GM19351 (cell line): ENCODE measurements around the gene FAM83E.
A peak's percentile ranks its signal among the peaks of the same experiment; 100 is the strongest.

ENCODE experiments used
- ATAC-seq: cut with Tn5 transposase; IDR thresholded peaks from one replicate; pipeline ENCODE4 v1.9.1; 2021; ENCODE audit warnings: mild to moderate bottlenecking, moderate library complexity; ENCODE audit not compliant: unreplicated experiment

The FAM83E gene

DNA sequence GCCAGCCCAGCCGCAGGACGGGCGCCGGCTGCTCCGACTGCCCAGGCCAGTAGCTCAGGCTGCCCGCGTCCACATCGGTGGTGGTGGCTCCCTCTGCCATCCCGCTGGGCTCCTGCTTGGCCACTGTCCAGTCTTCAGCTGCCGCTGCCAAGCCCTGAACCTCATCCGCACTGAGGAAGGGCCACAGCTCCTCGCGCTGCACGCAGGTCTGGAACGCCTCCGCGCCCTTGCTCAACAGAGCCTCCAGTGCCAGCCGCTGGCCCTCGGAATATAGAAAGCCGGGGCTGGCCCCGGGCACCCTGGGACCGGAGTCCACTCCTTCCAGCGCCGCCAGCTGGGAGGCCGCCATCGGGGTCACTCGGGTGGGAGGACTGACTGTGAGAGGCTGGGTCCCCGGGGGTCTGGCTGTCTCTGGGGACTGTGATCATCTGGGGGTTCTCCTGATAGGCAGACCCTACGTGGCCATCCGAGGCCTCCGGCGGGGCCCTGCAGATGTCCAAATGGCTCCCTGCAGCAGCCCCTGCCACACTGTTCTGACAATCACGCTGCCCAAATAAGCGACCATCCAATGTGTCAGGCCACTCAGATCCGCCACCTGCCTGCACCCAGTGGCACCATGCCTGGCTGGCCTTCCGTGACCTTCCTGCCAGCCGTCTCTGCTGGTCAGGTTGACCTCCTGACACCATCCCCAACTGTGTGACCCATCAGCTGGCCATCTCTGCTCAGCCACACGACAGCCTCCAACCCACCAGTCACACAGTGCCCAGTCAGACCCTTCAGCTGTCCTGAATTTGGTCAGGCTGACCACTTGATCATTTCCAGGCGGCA lies 1.6 kb downstream of the FAM83E start:
- no peak for ATAC-seq

GRCh38 chr19:48611872-48612271 lies 3.0 kb downstream of the FAM83E start:
- ATAC-seq, result no peak

GRCh38 chr19:48609571-48610108 lies 5.2 kb downstream of the FAM83E start:
- ATAC-seq, result no peak

GRCh38 chr19:48608798-48609263 lies 6.0 kb downstream of the FAM83E start:
- ATAC-seq, result no peak

DNA sequence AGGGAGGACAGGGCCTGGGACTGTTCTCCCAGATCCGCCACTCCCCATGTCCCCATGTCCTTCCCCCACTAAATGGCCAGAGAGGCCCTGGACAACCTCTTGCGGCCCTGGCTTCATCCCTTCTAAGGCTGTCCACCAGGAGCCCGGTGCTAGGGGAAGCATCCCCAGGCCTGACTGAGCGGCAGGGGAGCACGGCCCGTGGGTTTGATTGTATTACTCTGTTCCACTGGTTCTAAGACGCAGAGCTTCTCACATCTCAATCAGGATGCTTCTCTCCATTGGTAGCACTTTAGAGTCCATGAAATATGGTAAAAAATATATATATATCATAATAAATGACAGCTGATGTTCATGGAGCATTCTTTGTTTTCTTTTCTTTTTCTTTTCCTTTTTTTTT lies 7.5 kb downstream of the FAM83E start:
- no peak for ATAC-seq

DNA sequence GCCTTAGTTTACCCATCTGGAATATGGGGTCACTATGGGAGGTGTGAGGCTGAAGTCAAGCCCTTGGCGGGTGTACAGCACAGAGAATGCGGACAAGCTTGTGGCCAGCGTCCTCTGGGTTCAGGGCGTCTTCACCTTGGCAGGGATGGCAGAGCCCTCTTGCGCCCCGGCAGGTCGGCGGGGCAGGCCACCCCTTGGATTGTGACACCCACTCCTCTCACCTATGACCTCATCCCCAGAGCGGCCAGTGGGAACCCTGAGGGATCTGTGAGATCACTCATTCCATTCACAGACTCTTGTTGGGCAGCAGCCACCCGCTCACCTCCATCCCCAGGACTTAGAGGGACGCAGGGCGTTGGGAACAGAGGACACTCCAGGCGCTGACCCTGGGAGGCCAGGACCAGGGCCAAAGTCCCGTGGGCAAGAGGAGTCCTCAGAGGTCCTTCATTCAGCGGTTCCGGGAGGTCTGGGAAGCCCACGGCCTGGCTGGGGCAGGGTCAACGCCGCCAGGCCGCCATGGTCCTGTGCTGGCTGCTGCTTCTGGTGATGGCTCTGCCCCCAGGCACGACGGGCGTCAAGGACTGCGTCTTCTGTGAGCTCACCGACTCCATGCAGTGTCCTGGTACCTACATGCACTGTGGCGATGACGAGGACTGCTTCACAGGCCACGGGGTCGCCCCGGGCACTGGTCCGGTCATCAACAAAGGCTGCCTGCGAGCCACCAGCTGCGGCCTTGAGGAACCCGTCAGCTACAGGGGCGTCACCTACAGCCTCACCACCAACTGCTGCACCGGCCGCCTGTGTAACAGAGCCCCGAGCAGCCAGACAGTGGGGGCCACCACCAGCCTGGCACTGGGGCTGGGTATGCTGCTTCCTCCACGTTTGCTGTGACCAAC lies 8.2 kb downstream of the FAM83E start, which contains the start of gene SPACA4:
Gene SPACA4 (plus strand): TSS at position 280 of the 896 bp plus-strand sequence. CDS start 237 bp downstream, at position 517.
- no peak for ATAC-seq

GRCh38 chr19:48603850-48604249 lies 11.0 kb downstream of the FAM83E start:
- ATAC-seq, result no peak

DNA sequence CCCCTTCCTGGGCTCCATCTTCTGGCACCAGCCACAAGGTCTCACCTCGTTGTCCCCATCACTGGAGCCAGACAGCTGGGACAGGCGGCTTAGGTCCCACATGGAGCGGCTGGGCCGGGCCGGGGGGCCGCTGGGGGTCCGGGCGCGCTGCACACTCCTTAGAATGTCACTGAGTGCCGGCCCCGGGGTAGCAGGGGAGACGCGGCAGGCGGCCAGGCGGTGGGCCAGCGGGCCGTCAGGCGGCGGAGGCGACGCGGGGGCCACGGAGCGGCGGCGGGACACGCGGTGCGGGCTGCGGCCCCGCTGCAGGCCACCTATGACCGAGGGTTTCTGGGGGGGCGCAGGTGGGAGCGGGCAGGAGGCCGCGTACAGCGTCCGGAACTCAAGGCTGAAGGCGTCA lies 11.4 kb downstream of the FAM83E start:
- ATAC-seq, result no peak

DNA sequence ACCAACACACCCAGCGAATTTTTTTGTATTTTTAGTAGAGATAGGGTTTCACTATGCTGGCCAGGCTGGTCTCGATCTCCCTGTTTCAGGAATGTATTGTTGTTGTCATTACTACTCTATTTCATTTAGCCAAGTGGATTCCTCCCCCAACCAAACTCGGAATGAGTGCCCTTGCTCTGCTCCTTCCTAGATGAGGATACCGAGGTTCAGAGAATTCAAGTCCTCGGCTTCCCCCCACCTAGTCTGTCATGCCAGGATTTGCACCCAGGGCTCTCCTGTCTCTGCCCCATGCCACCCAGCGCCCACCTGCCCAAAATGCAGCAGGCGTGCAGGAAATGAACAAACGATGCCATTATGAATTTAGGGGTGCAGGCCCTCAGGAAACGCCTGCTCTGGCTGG lies 11.9 kb downstream of the FAM83E start:
- no peak for ATAC-seq

DNA sequence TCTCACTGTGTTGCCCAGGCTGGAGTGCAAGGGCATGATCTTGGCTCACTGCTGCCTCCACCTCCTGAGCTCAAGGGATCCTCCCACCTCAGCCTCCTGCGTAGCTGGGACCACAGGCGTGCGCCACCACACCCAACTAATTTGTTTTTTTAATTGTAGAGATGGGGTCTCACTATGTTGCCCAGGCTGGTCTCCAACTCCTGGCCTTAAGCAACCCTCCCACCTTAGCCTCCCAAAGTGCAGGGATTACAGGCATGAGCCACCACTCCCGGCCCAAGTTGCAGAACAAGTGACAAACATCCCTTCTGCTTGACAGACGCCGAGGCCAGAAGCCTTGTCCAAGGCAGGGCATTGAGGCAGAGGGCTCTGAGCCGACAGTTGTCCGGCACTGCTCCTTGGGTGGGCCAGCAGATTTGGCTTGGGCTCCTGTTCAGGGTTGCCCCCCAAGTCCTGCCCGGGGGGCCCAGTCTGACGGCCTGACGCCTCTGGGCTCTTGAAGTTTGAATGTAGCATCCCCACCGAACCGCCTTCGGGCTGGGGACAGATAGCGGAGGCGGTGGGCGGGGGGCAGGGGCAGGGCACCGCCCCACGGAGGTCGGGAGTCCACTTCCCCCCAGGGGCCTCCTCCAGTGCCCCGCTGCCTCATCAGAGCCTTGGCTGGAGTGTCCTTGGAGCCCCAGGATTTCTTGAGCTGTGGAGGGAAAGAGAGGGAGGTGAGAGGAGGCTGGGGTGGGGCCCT lies 14.0 kb downstream of the FAM83E start:
- no peak for ATAC-seq

GRCh38 chr19:48598996-48599700 lies 15.7 kb downstream of the FAM83E start:
- no peak for ATAC-seq

GRCh38 chr19:48596679-48597465 lies 18.0 kb downstream of the FAM83E start:
- ATAC-seq, result no peak

DNA sequence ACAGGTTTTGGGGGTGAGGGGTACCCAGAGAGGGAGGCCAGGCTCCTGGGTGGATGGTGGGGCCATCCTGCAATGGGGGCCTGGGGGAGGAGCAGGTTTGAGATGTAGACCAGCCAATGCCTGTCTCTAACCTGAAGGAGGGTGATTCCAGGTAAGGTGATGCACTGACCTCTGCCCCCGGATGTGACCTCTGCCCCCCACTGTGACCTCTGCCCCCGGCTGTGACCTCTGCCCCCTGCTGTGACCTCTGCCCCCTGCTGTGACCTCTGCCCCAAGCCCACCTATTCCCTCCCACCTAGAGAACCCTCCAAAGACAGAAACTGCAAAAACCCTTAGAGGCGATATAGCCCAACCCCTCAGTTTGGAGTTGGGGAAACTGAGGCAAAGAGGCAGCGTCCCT lies 18.6 kb downstream of the FAM83E start:
- no peak for ATAC-seq

DNA sequence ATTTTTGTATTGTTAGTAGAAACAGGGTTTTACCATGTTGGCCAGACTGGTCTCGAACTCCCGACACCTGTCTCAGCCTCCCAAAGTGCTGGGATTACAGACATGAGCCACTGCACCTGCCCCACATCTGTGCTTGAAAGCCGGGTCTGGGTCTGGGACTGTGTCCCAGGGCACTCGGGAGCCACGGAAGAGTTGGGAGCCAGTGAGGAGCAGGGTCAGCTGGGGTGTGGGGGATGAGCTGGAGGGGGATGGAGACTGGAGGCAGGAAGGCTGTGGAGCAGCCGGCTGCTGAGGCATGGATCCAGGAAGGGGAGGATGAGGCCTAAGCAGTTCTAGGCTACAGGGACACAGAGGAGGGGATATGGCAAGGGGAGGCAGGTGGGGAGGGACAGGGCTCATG lies 19.0 kb downstream of the FAM83E start:
- no peak for ATAC-seq

- ATAC-seq, result no peak
Observed at GRCh38 chr19:48595171-48595570, 19.7 kb downstream of the FAM83E start.

DNA sequence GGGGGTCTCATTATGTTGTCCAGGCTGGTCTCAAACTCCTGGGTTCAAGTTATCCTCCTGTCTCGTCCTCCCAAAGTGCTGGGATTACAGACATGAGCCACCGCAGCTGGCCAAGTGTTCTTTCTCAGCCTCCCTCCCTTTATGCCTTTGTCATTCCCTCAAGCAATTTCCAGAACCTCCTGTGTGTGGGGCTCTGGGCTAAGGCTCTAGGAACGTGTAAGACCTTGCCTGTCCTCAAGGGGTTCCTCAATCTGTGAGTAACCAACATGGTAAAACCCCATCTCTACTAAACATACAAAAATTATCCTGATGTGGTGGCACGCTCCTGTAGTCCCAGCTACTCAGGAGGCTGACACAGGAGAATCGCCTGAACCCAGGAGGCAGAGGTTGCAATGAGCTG lies 23.9 kb downstream of the FAM83E start:
- ATAC-seq, result no peak

DNA sequence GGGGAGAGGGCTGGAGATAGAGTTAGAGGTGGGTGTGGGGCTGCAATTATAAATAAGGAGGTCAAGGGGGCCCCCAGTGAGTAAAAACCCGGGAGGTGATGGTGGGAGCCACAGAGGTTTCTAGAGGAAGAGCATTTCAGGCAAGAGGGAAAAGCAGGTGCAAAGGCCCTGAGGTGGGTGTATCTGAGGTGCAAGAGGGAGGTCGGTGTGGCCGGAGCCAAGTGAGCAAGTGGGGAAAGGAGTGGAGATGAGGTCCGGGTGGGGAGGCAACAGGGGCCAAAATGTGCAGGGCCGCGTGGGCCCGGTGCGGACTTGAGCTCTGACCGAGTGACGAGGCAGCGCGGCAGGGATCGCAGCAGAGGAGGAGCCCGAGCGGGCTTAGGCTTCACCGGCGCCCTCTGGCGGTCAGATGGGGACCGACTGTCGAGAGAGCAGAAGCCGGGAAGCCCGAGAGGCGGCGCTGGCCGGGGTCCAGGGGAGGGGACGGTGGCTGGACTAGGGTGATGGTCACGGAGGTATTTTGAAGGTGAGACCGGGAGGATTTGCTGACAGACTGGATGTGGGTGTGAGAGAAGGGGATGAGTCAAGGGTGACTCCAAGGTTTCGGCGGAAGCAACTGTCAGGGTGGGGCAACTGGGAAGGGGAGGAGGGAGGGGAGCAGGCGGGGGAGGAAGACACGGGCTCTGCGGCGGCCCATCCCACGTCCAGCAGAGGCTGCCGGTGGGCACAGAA lies 26.0 kb downstream of the FAM83E start:
- ATAC-seq, result peak; percentile 50

DNA sequence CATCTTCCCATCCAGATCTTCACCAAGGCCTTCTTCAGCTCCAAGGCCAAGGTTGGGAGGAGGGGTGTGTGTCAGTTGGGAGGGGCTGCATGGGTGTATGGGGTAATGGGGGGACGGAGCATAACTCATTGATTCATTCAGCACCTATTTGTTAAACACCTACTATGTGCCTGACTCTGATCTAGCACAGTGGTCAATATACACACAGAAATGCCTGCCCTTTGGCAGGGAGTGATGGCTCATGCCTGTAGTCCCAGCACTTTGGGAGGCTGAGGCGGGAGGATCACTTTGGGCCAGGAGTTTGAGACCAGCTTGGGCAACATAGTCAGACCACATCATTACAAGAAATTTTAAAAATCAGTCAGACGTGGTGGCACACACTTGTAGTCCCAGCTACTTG lies 27.5 kb downstream of the FAM83E start:
- no peak for ATAC-seq

DNA sequence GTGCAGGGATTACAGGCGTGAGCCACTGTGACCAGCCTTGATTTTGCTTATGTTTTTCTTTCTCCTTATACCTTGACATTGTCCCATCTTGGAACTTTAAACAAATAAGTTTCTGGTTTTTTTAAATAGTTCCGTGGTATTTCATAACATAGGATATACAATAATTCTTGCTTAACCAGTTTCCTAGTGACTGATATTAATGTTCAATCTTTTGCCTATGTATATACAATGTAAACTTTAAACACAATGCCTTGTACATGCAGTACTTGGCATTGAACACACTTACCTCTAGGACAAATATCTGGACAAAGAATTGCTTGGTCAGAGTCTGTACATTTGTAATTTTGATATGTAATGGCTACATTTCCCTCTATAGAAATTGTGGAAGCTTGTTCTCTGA lies 32.7 kb downstream of the FAM83E start:
- ATAC-seq, result no peak
